ENCODE measurements around the gene KIF19.
"Not testable (repeated sequence)": the region's sequence is repeated elsewhere in the genome, so short reads cannot be mapped to it uniquely, and the experiment has no call there.

KIF19 gene, protein sequence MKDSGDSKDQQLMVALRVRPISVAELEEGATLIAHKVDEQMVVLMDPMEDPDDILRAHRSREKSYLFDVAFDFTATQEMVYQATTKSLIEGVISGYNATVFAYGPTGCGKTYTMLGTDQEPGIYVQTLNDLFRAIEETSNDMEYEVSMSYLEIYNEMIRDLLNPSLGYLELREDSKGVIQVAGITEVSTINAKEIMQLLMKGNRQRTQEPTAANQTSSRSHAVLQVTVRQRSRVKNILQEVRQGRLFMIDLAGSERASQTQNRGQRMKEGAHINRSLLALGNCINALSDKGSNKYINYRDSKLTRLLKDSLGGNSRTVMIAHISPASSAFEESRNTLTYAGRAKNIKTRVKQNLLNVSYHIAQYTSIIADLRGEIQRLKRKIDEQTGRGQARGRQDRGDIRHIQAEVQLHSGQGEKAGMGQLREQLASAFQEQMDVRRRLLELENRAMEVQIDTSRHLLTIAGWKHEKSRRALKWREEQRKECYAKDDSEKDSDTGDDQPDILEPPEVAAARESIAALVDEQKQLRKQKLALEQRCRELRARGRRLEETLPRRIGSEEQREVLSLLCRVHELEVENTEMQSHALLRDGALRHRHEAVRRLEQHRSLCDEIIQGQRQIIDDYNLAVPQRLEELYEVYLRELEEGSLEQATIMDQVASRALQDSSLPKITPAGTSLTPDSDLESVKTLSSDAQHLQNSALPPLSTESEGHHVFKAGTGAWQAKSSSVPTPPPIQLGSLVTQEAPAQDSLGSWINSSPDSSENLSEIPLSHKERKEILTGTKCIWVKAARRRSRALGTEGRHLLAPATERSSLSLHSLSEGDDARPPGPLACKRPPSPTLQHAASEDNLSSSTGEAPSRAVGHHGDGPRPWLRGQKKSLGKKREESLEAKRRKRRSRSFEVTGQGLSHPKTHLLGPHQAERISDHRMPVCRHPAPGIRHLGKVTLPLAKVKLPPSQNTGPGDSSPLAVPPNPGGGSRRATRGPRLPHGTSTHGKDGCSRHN

DNA sequence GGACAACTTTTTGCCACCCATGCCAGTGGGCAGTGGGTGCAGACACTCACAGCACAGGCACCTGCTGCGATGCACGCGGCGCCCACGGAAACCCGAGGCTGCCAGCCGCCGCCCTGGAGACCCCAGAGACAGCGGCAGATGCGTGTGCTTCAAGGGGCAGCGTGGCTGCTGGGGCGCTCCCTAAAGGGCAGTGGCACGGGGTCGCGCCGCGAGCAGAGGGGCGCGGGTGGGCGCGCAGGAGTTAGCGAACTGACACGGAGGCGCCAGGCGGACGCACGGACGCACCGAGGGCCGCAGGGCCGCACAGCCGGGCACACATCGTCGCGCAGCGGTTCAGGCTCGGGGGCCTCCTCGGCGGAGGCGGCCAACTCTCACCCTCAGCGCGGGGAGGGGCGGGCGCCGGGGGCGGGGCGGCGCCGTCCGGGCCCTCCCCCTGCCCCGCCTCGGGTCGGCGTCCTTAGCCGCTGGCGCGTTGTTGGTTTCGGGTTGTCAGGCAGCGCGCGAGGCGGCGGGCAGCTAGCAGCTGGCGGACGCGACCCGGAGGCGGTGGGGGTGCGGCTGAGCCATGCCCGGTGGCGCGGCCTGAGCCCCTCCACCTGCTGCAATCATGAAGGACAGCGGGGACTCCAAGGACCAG is at the start of gene KIF19:
Gene KIF19, plus strand, starts transcription at position 484 of the 637 bp plus-strand sequence. Its CDS starts 124 bp downstream, at position 608.
- DNase-seq (ENCODE audit: low spot score): peak; percentile 16

DNA sequence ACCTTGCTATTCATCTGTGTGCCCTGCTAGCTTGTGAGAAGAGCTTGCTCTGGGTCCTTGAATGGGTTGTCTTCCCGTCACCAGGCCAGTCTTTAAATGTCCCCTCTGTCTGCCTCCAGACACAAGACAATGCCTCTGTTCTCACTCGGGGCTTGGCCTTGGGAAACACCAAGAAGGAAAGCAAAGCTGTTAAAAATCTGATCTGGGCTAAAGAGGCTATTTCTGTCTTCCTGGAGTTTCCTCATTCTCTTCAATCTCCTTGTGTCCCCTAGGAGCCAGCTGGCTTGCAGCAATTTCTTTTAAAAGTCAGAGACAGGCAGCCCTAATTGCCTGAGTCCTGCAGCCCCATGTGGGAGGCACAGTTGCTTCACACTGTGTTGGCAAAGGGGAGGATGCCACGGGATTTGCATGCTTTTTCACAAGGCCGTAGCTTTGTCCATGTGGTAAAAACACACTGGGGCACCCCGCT is 49.5 kb upstream of the KIF19 start:
- peak; percentile 93 for DNase-seq (ENCODE audit: low spot score)

GRCh38 chr17:74277935-74278334 is 48.1 kb upstream of the KIF19 start:
- no peak for DNase-seq (ENCODE audit: low spot score)

GRCh38 chr17:74279617-74280016 is 46.4 kb upstream of the KIF19 start:
- not testable (repeated sequence) for DNase-seq (ENCODE audit: low spot score)

DNA sequence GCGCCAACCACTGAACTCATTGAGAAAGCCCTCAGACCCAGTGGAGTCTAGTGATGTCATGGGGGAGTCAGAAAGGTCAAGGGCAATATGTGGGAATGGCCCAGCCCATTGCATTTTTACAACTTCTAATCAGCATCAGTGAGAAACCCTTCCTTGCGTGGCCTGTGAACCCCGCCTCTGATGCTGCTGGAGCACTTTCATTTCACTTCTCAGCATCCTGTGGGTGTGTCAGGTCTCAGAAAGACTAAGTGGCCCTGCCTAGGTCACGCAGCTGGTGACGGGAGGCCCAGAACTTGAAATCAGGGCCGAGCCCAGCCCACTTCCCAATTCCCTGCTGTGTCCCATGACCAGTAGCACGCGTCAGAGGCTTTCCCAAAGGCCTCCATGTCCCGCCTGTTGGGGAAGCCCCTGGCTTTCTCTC is 45.9 kb upstream of the KIF19 start:
- DNase-seq (ENCODE audit: low spot score): no peak

GRCh38 chr17:74281799-74282198 is 44.2 kb upstream of the KIF19 start:
- DNase-seq (ENCODE audit: low spot score): no peak

DNA sequence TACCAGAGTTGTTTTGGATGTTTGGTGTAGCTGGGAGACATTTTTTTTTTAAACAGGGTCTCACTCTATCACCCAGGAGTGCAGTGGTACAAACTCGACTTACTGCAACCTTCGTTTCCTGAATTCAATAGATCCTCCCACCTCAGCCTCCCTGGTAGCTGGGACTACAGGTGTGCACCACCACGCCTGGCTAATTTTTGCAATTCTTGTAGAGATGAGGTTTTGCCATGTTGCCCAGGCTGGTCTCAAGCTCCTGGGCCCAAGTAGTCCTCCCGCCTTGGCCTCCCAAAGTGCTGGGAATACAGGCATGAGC is 43.8 kb upstream of the KIF19 start:
- not testable (repeated sequence) for DNase-seq (ENCODE audit: low spot score)

- no peak for DNase-seq (ENCODE audit: low spot score)
Observed at GRCh38 chr17:74282587-74283370, 43.2 kb upstream of the KIF19 start.

DNA sequence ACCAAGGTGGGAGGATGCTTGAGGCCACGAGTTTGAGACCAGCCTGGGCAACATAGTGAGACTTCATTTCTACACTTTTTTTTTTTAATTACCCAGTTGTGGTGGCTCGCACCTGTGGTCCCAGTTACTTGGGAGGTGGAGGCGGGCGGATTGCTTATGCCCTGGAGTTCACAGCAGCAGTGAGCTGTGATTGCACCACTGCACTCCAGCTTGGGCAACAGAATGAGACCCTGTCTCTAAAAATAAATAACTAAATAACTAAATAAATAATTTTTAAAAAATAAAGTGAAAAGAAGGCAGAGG is 42.7 kb upstream of the KIF19 start:
- no peak for DNase-seq (ENCODE audit: low spot score)

DNA sequence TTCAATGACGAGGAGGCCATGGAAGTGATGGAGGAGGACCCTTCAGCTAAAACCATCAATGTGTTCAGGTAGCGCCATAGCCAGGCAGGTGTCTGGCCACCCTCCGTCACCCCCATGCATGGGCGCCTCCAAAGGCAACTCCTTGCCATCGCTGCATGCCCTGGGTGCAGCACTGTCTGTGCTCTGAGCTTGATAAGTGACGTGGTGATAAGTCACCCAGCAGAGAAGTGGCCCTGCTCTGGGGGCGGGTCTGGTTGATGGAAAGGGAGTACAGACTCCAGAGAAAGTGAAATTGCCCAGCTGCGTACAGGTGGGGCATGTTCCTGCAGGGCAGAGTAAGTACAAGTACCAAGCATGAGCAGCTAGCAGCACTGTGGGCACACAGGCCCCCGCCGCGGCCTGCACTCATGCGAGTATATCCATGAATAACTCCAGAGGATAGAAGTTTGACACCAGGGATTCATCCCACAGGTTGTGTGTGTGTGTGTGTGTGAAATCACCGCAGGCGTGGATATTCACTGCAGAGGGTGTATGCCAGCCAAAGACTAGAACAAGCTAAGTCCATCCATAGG is 38.9 kb upstream of the KIF19 start:
- no peak for DNase-seq (ENCODE audit: low spot score)

DNA sequence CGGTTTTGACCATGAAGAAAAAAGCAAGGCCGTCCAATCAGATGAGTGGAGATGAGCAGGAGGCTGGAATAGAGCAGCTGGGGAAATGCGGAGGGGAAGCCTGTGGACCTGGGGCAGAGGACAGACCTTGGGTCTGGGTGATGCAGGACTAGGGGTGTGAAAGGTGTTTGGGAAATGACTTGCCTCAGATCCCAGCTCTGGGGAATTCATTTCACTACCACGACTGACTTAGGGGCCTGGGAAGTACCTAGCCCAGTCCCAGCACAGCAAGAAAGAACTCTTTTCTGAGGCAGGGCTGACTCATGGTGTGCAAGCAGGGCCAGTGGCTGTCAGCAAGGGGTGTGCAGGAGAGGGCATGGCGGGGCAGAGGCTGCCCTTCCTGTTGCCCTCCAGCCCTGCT is 37.2 kb upstream of the KIF19 start:
- DNase-seq (ENCODE audit: low spot score): no peak

DNA sequence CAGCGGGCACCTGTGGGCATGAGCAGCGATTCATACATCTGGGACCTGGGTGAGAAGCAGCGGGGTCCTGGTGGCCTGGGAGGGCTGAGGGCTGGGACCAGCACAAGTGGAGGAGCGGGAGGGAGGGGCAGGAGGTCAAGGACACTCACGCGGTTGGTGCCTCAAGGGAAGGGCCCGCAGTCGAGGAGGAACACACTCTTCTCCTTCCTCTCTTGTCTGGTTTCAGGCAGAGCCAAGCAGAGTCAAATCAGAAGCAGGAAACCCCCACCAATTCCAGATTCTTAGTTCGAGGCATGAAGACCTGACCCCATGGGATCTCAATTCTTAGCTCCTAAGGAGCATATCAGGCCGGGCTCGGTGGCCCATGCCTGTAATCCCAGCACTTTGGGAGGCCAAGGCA is 36.3 kb upstream of the KIF19 start:
- no peak for DNase-seq (ENCODE audit: low spot score)

DNA sequence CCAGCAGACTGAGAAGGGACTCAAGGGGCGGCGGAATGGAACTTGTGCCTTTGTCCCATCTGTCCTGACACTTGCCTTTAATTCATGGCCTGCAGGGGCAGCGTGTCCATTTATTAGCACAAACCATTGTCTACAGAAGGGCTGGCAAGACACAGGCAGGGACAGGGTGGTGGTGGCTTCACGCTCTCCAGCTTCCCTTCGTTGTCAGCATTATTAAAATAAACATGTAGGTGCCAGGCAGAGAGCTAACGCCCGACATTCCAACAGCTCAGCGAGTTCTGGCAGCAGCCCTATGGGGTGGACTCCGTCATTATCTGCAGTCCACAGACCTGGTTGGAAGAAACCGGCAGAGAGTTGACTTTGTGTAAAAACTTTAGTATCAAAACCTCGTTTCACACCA is 35.7 kb upstream of the KIF19 start:
- DNase-seq (ENCODE audit: low spot score): no peak

DNA sequence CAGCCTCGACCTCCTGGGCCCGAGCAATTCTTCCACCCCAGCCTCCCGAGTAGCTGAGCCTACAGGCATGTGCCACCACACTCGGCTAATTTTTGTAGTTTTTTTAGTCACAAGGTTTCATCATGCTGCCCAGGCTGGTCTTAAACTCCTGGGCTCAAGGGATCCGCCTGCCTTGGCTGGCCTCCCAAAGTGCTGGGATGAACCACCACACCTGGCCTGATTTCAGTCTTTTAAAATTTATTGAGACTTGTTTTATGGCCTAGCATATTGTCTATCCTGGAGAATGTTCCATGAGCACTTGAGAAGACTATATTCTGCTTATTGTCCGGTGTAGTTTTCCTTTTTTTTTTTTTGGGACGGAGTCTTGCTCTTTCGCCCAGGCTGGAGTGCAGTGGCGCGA is 33.5 kb upstream of the KIF19 start:
- no peak for DNase-seq (ENCODE audit: low spot score)

- no peak for DNase-seq (ENCODE audit: low spot score)
Observed at GRCh38 chr17:74295625-74296547, 30.1 kb upstream of the KIF19 start.

DNA sequence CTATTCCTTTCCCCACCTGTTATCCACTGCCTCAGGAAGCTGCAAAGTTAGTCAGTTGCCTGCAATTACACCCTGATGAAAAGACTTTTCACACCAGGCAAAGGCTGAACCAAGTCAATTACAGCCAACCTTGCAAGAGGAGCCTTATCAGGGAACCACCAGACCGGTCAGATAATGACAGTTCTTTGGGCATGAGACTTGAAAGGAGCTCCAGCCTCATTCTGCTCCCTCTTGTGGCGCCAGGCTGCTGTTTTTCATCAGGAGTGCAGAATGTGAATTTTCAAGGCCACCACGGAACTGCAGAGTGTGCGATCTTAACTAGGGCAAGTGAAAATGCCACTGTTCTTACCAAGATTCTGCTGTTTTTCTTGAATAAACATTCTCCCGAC is 29.5 kb upstream of the KIF19 start:
- DNase-seq (ENCODE audit: low spot score): peak; percentile 95

GRCh38 chr17:74297941-74298340 is 28.1 kb upstream of the KIF19 start:
- no peak for DNase-seq (ENCODE audit: low spot score)

GRCh38 chr17:74298778-74299177 is 27.2 kb upstream of the KIF19 start:
- DNase-seq (ENCODE audit: low spot score): no peak

DNA sequence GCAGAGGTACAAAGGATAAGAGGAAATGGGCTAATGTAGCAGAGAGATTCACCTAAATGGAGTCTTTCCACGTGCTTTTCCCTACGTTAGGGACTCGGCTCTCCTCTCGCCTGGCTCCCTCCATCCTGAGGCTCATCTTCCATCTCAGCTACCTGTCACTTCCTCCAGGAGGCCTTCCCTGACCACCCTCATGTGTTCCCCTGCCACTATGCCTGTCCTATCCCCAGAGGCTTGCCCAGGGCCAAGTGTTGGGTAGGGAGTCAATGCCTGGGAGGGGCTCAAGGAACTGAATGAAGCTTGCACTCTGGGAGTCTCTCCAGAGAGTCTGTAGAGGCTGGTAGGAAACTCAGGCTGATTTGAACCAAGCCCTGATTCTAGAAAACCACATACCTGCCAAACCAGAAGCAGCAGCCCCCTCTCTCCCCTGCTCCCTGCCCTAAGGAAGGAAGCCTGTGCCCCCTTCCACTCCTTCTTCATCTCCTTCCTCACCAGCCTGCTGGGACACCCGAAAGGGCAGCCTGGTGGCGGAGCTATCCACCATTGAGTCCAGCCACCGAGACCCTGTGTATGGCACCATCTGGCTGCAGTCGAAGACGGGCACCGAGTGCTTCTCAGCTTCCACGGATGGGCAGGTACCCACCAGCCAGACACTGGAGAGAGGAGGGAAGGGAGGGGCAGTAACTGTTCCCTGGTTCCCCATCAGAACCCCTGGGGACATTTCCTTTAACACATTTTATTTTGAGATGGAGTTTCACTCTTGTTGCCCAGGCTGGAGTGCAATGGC is 26.6 kb upstream of the KIF19 start:
- DNase-seq (ENCODE audit: low spot score): no peak

DNA sequence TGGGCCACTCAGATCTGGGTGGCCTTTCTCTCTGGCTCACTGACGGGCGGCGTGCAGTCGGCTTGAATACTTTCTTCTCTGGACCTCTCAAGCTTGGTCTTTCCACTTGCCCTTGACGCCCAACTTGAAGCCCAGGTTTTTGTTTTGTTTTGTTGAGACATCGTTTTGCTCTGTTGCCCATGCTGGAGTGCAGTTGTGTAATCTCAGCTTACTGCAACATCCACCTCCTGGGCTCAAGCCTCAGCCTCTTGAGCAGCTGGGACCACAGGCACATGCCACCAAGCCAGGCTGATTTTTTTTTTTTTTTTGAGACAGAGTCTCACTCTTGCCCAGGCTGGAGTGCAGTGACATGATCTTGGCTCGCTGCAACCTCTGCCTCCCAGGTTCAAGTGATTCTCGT is 22.7 kb upstream of the KIF19 start:
- no peak for DNase-seq (ENCODE audit: low spot score)
